LoVo (cell line): Measurements from ENCODE around the gene FAM241B.

Experiments used
- DNase-seq: peaks from one replicate; pipeline ENCODE4 v3.0.0-alpha.2; 2016; ENCODE audit warnings: low spot score

Gene FAM241B

DNA sequence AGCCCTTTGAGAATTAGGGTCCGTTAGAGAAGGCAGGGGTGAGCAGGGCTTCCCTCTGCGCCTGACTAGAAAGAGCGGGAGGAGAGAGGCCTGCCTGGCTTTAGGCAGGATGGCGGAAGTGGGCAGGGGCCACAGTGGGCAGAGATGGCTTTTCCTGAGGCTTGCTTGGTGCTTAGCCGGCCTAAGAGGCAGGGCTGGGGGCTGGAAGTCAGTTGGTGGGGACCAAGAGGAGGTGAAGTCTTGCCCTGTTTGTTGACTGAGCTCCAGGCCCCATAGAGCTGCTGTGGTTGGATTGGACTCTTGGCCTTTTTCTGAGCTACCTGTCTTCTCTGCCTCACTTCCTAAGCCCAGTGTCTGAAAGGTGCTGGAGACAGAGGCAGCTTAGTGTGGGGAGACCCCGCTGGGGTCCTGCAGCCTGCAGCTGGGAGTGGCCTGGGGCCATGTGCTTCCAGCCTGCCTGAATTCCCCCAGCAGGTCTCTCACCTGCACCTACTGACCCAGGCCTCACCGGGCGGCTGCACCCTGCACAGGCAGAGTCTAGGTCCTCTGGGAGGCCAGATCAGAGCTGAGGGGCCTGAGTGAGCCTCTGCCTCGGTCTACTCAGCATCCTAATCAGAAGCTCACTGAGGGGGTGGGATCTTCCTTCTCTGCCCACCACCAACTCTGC lies 4.8 kb downstream of the FAM241B start:
- no peak for DNase-seq

DNA sequence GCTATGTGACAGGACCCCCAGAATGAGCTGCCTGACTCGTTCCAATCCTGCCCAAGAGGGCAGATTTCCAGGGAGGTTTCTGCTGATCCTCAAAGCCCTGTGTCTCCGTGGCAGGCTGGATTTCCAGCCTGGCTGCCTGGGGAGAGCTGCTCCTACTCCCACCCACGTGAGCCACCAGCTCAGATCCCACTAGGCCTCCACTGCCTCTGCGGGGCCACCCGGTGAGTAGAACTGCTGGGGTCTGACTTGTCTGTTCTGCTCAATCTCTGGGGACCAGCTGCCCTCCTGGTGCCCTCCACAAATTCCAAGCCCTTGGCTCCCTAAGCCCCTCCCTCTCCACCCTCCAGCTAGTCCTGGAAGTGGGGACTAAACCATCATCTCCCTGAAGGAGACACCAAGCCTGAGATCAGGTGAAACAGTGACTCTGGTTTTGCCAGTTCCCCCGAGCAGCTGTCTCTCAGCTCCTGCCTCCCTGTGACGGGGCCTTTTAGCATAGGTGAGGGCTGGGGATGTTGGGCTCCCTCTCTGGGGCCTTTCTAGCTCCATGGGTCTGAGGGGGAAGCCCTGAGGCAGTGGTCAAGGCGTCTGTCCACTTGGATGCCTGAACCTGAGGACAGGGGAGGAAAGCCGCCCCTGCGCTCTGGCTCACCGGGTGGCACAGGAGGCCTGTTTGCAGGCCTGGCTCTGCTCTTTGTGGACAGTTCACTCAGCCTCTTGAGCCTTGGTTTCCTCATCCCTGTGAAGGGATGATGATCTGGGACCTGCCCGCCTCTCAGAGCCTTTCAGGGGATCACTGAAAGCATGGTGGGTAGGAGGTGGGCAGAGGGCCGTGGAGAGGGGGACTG lies 5.6 kb downstream of the FAM241B start:
- no peak for DNase-seq

DNA sequence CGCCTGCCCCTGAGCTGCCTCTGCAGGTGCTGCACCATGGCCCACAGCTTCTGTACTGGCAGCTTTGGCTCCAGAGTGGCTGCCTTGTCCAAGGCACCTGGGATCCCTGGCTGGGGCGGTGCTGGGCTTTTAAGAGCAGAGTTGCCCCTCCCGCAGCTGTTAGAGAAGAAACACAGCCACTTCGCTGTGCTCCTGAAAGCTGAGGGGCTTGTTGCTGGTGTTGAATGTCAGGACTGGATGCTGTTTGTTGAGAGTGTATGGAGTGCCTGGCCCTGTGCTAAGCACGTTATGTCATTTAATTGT lies 6.2 kb downstream of the FAM241B start:
- DNase-seq: no peak

DNA sequence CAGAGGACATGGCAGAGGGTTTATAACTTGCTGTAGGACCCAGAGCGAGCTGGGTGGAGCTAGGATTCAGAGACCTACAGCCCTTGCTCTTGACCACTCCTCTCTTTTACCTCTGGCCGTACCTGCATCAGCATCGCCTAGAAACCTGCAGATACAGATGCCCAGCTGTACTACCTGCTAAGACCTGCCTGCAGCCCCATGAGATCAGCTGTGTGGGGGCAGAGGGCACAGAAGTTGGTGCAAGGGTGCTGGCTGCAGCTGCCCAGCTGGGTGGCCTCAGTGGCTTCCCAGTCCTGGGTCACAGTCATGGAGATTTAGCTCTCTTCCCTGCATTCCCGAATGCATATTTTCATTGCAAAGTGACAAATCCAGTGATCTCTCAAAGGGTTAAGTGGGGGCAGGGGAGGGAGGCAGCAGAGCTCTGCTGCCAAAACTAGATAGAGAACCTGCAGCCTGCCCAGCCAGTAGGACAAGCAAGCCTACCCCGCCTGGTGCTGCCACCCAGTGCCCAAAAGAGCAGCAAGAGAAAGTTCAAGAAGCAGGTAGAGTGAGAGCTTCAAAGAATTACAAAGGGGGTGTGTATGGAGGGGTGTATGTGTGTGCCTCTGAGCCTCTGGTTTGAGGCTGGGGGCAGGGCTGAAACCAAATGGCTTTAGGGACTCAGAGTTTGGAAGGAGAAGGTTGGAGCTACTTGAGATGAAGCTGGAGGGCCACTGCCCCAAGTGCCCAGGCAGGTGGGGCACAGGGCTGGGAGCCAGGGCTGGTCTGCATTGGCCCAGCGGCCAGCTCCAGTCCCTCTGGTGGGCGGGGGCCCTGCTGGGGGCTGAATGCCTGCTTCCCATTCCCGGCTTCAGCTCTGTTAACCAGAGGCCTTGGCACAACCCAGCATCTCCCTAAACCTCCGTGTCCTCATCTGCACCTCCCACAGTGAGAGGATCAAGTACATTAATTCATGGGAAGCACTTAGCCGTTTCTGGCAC lies 6.9 kb downstream of the FAM241B start:
- no peak for DNase-seq

DNA sequence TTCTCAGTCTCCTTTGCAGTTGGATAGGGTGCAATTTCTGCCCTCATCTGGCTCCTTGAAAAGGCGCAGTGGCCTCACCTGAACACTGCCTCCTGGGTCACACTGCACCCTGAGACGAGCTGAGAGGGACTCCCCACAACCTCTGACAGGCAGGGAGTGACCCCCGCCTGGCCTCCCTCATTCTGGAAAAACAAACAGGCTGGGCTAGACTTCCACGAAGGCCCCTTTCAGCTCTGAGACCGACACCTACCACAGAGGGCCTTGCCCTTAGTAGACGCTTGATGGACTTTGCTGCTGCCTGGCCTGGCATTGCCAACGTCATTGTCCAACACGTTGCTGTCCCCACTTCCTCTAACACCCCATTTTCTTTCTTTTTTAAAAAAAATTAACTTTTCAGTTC lies 8.6 kb downstream of the FAM241B start:
- DNase-seq: no peak

DNA sequence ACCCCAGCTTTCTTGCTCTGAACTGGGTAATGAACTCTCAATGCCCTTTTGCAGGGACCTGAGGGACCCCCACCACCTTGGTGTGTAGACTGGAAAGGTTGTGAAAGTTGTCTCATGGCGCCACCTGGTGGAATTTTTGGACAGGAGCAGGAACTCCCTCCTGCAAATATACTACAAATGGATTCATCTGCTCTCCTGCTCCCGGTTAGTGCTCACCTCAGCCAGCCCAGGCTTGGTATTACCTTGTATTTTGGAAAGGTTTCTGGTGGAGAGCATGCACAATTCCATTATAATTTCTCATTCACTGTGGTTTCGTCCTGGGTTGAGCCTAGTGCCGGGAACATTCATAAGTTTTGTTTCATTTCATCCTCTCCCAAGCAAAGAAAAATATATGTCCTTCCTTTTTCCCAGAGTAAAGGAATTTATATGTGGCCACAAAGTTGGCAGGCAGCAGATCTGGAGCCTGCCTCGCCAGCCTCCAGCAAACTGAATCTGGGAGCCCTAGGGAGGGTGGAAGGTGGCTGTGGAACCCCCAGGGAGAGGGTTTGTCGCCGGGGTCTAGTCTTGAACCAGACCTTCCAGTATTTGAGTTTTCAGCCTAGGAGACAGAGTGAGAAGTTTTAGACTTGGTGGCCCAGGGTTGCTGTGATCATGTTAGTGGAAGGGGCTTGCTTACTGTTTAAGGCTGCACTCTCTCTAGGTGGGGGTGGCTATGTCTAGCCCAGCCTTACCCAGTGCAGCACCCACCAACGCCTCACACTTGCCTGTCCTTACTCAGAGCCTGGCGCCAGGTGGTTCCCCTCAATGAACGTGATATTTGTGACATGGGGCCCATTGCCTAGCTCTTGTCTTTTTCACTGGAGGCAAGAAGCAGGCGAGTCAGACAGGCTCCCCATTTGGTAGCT lies 9.5 kb downstream of the FAM241B start:
- peak; percentile 63 for DNase-seq

DNA sequence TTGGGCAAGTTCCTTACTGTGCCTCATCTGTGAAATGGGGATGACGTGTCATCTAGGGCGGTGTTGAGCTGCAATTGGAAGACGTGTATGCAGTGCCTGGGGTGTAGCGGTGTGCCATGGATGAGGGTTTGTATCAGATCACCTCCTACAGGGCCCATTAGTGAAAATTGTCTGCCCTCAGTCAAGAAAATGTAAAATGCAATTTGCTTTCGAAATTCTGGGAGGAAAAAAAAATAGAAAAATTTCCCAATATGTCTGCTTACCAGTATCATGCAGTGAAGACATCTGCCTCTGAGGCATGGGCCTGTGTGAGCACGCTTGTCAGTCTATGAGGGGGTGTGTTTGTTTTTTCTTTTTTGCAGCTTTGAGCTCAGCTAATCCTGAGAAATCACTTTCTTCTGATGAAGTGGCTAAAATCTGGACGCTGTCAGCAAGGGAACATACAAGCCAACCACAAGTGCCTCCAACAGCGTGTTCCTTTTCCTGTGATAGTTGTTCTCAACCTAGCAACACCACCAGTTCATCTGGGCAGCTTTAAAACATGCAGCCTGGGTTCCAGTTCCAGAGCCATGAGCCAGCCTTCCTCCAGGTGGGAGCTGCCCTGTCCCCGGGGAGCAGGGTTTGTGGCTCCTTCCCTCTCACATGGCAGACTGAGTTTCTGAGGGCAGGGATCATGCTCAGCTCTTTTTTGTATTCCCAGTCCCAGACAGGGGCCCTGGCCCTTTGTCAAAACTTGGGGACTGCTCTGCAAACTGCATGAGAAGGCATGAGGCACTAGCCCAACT lies 10.3 kb downstream of the FAM241B start:
- no peak for DNase-seq

DNA sequence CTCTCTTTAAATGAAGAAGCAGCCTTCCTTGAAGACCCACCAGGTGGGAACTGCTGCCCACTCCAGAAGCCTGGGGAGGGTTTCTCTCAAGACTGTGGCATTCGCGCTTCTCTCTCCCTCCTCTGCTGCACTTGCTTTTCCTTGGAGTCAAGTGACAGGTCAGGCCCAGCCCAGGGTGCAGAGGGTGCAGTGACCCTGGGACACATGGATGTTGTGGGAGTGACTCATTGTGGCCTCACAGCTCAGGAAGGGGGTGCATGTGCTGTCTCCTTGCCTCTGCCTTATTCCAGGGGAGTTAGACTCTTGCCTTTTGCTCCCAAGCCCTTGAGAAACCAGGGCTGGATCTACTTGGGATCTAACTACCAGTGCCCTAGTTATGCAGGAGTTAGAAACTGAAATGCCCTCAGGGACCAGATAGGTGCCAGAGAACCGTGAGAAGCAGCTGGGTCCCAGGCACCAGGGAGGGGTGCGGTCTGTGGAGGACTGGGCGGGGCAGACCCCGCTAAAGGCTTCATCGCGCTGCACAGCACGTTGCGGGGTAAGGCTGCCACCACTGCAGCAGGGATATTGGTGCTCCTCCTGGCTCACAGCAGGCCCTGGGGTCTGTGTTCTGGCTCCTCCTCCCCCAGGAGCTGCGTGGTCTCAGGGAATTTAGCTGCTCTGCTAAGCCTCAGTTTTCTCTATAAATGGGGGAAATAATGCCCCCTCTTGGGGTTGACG lies 11.4 kb downstream of the FAM241B start:
- no peak for DNase-seq

DNA sequence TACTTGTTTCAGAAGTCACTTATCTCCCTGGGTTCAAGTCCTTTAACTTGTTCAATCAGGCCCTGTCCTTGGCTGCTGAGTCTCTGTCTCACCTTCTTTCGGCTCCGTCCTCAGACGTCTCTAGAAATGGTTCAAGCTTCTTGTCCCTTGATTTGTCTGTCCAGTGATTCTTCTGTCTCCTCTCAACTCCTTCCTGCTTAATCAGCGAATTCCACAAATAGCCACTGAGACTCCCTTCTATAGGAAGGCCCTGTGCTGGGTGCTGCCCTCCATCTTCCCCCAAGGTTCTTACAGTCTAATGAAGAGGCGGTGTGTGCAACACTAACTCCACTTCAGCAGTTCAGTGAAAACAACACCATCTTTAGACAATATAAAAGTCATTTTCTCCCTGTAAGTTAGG lies 12.7 kb downstream of the FAM241B start:
- no peak for DNase-seq

DNA sequence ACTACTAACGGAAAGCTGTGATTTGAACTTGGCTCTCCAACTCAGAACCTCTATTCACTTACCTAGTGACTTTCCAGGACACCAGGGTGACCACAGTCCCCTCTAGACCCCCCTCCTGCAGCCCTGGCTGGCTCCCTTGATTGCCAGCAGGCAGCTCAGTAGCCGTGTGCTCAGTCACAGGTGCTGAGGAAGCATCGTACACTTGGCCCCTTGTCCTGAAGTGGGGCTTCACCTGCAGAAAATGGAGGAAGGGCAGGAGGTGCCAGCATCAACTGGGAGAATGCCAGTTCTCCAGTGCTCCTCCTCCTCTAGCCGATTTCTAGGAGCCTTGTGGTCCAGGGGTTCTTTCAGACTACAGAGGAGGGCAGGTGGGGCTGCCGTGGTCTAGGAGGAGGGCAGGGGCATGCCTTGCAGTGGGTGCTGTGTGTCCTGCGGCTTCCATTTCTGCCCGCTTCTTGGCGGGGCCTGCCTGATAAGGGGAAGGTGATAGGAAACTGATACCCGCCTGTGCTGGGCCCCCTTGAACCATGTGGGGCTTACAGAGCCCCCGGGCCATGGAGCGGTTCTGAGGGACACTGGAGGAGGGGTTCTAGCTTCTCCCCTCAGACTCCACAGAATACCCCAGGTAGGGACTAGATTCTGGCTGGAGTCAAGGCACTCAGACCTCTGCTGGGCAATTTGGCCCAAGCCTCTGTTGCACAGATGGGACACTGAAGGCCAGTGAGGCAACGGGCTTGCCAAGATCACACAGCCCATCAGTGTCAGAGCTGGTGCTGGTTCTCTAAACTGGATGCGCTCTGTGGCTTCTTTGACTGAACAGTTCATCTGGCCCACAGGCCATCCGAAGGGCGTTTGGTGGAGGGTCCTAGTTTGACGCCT lies 14.0 kb downstream of the FAM241B start:
- DNase-seq: no peak

DNA sequence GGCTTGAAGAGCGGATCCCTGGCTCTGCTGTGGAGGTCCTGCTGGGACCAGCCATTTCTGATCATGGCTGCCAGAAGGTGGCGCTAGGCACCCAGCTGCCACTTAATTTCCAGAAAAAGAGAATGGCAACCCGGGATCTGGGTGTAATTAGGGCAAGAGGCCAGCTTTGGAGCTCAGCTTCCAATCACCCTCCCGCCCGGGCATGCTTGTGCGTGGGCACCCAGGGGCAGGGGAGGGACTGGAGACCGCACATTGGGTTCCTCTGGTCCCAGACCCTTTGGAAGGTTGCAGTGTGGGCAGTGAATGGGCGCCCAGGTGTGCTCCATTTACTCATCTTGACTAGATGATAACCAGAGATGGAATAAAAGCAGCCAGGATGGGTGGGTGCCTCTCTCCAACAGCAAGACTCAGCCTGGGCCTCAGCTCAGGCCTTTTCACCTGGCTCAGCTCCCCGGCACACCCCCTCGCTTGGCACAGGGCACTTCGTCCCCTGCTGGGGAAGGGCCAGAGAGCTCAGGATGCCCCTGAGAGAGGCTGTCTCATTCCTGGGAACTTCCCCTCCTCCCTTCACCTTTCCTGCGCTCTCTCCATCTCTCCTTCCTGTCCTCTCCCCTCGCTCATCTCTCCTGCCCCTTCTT lies 14.7 kb downstream of the FAM241B start:
- DNase-seq: peak; percentile 60

DNA sequence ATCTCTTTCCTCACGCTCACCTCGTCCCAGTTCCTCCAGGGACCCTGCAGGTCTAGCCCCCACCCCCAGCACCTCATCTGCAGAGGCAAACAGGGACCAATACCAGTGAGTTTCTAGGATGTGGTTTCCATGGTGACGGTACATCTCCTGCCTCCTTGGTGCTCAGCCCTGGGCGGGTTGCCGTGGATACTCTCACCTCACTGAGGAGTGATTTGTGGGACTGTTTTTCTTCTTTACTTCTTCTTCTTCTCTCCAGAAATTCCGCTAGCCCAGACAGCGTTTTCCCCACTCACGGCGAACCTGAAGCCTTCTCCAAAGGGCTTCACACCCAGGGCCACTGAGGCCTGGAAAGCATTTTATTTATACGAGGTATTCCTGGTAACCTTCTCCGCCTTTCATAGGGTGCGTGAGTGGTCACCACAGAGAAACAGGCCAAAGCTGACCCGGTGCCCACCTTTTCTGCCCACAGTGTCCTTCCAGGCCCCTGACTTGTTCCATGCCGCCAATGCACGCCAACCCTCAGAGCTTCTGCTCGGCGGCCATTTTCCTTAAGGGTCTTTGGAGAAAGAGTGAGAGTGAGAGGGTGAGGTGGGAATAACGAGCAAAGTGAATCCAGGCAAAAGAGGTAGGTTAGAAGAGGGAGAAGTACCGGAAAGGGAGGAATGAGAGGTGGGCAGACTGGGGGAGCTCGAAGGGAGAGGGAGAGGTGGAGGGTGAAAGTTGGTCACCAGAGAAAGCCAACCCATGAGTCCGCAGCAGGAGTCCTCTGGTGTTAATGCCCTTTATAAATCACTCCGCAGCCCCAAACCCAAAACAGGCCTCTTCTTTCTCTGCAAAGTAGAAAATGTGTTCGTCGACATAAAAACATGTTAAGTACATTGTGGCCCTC lies 15.5 kb downstream of the FAM241B start:
- no peak for DNase-seq

DNA sequence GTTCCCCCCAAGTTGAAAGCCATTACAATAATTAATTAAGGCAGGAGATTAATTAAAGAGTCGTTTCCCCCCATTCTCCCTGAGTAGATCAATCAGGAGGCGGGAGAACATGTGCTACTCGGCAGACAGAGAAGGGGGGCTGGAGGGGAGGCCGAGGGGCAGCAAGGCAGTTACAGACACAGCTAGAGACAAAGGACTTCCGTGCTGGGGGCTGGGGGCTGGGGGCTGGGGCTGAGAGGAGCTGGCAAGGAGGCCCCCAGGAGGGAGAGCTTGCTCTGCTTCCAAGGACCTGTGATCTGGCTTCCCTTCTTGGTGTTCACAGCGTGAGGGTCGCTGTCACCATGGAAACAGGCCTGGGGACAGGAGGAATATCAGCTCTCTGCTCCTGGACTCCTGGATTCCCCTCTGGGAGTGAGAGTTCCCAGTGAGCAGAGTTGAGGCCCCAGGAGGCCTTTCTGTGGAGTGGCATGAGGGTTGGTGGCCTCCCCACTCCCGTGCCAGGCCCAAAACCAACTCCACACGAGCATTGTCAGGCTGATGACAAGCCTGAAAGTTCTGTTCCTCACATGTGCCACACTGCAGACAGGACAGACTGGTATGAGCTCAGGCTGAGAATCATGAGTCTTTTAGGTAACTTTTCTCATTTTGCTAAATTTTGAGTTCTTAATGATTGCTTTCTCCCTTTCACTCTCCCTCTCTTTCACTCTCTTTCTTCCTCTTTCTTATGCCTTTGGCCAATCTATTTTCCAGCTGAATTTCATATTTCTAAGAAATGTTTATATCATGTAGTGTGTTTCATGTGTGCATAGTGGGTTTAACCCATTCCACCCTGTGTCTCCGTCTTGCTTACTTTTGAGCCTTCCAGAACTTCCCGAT lies 16.4 kb downstream of the FAM241B start:
- DNase-seq: no peak

DNA sequence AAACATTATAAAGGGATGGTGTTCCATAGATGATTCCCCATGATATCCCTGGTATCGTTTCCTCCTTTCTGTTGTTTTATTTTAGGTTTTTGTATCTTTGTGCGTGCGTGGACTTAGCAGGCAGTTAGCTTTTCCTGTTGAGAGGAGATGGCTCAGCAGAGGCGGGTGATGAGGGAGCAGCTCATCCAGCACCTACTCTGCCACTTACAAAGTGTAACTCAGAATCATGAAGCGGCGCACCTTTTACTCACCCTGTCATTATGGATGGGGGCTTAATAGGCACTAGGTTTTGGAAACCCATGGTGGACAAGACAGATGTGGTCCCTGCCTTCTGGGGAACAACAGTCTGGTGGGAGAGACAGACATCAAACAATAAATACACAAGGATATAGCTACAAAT lies 17.1 kb downstream of the FAM241B start:
- no peak for DNase-seq

DNA sequence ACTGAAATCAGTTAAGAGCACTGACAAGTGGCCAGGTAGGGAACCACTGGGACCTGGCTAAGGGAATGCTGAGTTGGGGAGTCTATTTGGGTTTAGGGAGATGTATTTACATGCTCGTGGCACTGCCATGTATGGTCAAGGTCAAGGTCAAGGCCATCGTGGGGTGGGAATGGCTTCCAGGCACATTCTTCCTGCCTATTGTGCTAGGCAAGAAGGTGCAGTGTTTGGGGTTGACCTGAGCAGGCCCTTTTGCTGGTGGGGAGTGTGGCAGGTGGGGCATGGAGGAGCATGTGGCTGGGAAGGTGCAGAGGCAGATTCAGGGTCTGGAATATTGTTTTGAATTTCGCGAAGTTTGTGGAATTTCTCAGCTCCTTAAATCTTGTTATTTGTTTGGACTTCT lies 17.8 kb downstream of the FAM241B start:
- DNase-seq: no peak

DNA sequence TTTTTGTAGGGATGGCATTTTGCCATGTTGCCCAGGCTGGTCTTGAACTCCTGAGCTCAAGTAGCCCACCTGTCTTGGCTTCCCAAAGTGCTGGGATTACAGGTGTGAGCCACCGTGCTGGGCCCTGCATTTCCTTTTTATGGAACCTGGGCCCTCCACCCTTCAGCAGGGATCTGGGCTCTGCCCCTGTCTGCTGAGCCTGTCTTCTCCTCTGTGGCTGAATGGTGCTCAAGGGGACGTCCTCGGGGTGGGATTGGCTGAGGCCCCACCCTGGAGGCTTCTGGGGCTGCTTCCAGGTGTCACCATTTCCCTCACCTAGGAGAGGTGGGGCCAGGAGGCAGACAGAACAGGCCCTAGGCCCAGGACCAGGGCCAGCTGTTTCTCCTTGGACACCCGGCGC lies 18.4 kb downstream of the FAM241B start:
- DNase-seq: no peak
